MM.1S (cell line): ENCODE data around the gene PUS3.

Experiments used
- DNase-seq: peaks from one replicate; pipeline ENCODE4 v3.0.0-alpha.2; 2015
- H2AFZ ChIP-seq: fragments of 300-600 bp; sonication (generic); 2 replicates; pipeline ENCODE4 v1.6.0; 2016; ENCODE audit warnings: antibody characterized with exemption, low read length
- H3F3A ChIP-seq: fragments of 300-600 bp; sonication (generic); 2 replicates; pipeline ENCODE4 v1.6.1; 2016; ENCODE audit warnings: mild to moderate bottlenecking, antibody characterized with exemption, low read length, moderate library complexity, mixed read lengths; ENCODE audit not compliant: insufficient read depth
- H3K27ac ChIP-seq: fragments of 300-600 bp; sonication (generic); 2 replicates; pipeline ENCODE4 v1.5.1; 2016; ENCODE audit warnings: mild to moderate bottlenecking, low read length
- H3K27me3 ChIP-seq: fragments of 300-600 bp; sonication (generic); replicated peaks from 2 replicates; pipeline ENCODE4 v1.6.0; 2016; ENCODE audit warnings: low read length; ENCODE audit not compliant: insufficient read depth
- H3K36me3 ChIP-seq: fragments of 300-600 bp; sonication (generic); replicated peaks from 2 replicates; pipeline ENCODE4 v1.6.1; 2016; ENCODE audit warnings: mild to moderate bottlenecking, low read length, mixed read lengths; ENCODE audit not compliant: insufficient read depth
- H3K4me1 ChIP-seq: fragments of 300-600 bp; sonication (generic); 2 replicates; pipeline ENCODE4 v1.6.1; 2016; ENCODE audit warnings: low read length, mixed read lengths
- H3K4me2 ChIP-seq: fragments of 300-600 bp; sonication (generic); 2 replicates; pipeline ENCODE4 v1.6.0; 2016; ENCODE audit warnings: low read depth, low read length
- H3K4me3 ChIP-seq: fragments of 300-600 bp; sonication (generic); 2 replicates; pipeline ENCODE4 v1.5.1; 2016; ENCODE audit warnings: low read length, mixed read lengths
- H3K79me2 ChIP-seq: fragments of 300-600 bp; sonication (generic); 2 replicates; pipeline ENCODE4 v1.6.1; 2016; ENCODE audit warnings: mixed run types, low read length, mixed read lengths
- H3K9ac ChIP-seq: fragments of 300-600 bp; sonication (generic); 2 replicates; pipeline ENCODE4 v1.6.1; 2016; ENCODE audit warnings: low read length, mixed read lengths
- H3K9me2 ChIP-seq: fragments of 300-600 bp; sonication (generic); replicated peaks from 2 replicates; pipeline ENCODE4 v1.6.1; 2016; ENCODE audit warnings: mild to moderate bottlenecking, low read length, mixed read lengths; ENCODE audit not compliant: insufficient read depth
- H3K9me3 ChIP-seq: fragments of 300-600 bp; sonication (generic); replicated peaks from 2 replicates; pipeline ENCODE4 v1.6.1; 2016; ENCODE audit warnings: mild to moderate bottlenecking, low read length, mixed read lengths; ENCODE audit not compliant: insufficient read depth
- H4K20me1 ChIP-seq: fragments of 300-600 bp; sonication (generic); 2 replicates; pipeline ENCODE4 v1.6.1; 2016; ENCODE audit warnings: mild to moderate bottlenecking, low read length, moderate library complexity, mixed read lengths; ENCODE audit not compliant: insufficient read depth
- EZH2 ChIP-seq: fragments of 300-600 bp; sonication (generic); optimal IDR thresholded peaks from 2 replicates; pipeline ENCODE3; 2017; ENCODE audit warnings: low read depth, mild to moderate bottlenecking, antibody characterized with exemption, low read length, mixed read lengths
- EZH2phosphoT487 ChIP-seq: fragments of 300-600 bp; sonication (generic); IDR thresholded peaks from 2 replicates; pipeline ENCODE4 v1.6.1; 2018; ENCODE audit warnings: antibody characterized with exemption, low read length
- TF ChIP-seq, protein P1 (sequence below): fragments of 300-600 bp; sonication (generic); IDR thresholded peaks from 2 replicates; pipeline ENCODE4 v1.5.1; 2016; ENCODE audit warnings: antibody characterized with exemption, low read length, mixed read lengths

PUS3 gene

DNA sequence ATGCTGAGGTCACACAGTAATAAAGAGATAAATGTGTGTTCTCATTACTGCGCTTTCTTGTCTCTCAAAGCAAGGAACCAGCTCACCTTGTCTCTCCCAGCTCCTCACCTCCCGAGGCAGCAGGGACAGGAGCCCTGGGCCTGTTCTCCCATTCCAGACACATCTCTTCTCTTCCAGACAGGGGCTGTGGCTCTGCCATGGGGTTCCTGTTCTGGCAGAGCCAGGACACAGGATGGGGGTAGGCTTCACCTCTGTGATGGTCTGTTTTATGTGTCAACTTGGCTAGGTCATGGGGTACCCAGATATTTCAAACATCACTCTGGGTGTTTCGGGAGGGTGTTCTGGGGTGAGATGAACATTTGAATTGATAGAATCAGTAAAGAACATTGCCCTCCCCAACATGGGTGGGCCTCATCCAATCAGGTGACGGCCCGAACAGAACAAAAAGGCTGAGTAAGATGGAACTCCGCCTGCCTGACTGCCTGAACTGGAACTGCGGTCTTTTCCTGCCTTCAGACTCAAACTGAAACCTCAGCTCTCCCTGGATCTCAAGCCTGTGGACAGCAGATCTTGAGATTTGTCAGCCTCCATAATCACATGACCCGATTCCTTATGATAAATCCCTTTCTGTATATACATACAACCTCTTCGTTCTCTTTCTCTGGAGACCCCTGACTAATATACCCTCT lies 40.8 kb upstream of the PUS3 start:
- DNase-seq = no peak
- TF ChIP-seq EZH2phosphoT487 (no peak), EZH2 (no peak)
- TF ChIP-seq, protein P1, sequence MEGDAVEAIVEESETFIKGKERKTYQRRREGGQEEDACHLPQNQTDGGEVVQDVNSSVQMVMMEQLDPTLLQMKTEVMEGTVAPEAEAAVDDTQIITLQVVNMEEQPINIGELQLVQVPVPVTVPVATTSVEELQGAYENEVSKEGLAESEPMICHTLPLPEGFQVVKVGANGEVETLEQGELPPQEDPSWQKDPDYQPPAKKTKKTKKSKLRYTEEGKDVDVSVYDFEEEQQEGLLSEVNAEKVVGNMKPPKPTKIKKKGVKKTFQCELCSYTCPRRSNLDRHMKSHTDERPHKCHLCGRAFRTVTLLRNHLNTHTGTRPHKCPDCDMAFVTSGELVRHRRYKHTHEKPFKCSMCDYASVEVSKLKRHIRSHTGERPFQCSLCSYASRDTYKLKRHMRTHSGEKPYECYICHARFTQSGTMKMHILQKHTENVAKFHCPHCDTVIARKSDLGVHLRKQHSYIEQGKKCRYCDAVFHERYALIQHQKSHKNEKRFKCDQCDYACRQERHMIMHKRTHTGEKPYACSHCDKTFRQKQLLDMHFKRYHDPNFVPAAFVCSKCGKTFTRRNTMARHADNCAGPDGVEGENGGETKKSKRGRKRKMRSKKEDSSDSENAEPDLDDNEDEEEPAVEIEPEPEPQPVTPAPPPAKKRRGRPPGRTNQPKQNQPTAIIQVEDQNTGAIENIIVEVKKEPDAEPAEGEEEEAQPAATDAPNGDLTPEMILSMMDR = no peak

DNA sequence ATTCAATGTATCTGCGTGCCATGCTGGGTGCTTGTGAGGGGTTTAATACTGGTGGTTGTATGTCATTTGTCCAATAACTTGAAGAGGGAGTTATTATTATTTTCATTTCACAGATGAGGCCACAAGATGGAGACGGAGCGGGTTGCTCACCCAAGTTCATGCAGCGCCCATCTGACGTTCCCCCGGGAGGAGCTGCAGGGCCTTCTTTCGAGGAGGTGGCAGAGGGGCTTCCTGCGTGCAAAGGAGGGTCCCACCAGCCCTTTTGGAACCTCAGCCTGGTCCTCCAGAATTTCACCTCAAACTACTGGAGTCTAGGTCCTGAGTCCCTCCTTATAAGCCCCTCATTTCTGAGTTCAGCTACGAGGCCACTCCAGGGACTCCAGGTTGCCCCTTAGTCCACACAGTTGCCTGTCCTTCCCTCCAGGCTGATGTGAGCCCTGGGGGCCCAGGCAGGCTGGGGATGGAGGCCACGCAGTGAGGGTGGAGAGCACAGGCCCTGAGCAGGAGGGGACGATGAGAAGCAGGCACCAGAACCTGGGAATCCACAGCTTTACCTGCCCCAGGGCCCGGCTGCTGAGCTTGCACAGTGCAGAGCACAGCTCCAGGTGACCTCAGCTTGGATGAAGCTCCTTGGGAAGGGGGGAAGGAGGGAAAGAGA lies 39.9 kb upstream of the PUS3 start:
- Histone ChIP-seq H3K9me2 (no peaks in the 10 kb centered on the region), H3K4me2 (no peak overlapping the region), H3K27me3 (no peaks in the 10 kb centered on the region), H3K9ac (no peak overlapping the region), H3K36me3 (no peaks in the 10 kb centered on the region), H2AFZ (no peak overlapping the region), H3K27ac (no peak overlapping the region), H3F3A (no peaks in the 10 kb centered on the region), H3K79me2 (no peaks in the 10 kb centered on the region), H4K20me1 (no peaks in the 10 kb centered on the region), H3K4me1 (peaks cover 5% of the 10 kb centered on the region), H3K9me3 (no peaks in the 10 kb centered on the region), H3K4me3 (no peak overlapping the region)
- DNase-seq = no peak
- TF ChIP-seq, protein P1 = no peak

More for the DNA sequence above, 40.8 kb upstream of the PUS3 start:
- H3K79me2 ChIP-seq = no peaks in the 10 kb centered on the region
- no peak overlapping the region for H3K4me3 ChIP-seq
- H3K4me2 ChIP-seq = no peak overlapping the region
- H2AFZ ChIP-seq = no peak overlapping the region
- H3K9me2 ChIP-seq = no peaks in the 10 kb centered on the region
- H3K27me3 ChIP-seq = no peaks in the 10 kb centered on the region
- H3F3A ChIP-seq = no peaks in the 10 kb centered on the region
- H3K36me3 ChIP-seq = no peaks in the 10 kb centered on the region
- peaks cover 5% of the 10 kb centered on the region for H3K4me1 ChIP-seq
- H3K9ac ChIP-seq = no peak overlapping the region
- H3K27ac ChIP-seq = no peak overlapping the region
- H4K20me1 ChIP-seq = no peaks in the 10 kb centered on the region
- no peaks in the 10 kb centered on the region for H3K9me3 ChIP-seq

DNA sequence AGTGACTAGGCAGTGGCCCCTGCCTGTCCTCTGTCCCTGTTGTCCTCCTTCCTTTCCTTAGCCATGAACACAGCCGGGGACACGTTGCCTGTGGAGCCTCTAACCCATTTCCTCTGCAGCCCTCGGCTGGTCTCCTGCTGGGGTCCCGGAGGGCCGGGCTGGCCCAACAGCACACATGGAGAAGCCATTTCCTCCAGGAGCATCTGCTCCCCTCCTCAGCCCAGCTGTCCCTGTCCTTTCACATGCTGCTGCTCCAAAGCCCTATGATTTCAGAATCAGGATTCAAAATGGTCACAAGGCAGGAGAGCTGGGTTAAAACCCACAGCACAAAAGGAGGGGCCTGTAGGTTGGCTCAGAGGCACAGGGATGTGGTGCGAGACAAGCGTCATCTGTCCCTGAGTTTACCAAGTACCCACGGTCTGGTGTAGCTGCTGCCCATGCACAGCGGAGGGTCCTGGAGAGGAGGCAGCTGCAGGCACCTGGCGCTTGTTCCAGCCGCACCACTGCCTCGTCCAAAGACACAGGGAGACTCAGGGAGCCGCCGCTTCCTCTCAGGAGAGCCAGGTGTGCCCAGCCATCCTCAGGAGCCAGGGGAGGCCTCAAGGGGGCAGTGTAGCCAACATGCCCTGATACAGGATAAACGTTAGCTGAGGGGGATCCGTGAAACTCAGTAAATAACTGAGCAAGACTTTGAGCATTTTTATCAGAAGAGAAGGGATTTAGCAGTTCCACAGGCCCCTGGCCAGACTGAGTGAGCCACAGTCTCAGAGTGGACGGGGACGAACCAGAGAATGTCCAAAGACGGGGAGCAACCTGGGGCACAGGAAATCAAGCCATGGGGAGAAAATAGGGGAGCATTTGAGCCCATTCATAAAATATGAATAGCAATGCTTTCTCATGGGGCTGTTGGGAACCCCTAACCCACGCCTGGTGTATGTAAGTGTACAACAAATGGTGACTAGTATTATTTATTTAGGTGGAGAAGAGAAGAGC lies 38.9 kb upstream of the PUS3 start:
- no peaks in the 10 kb centered on the region for H4K20me1 ChIP-seq
- H3K9me3 ChIP-seq = no peaks in the 10 kb centered on the region
- no peak for TF ChIP-seq EZH2phosphoT487
- TF ChIP-seq, protein P1 = peak; percentile 90
- TF ChIP-seq EZH2 = no peak
- H2AFZ ChIP-seq = peak overlapping the region; percentile 60
- no peaks in the 10 kb centered on the region for H3K36me3 ChIP-seq
- peaks cover 5% of the 10 kb centered on the region for H3K4me1 ChIP-seq
- no peak overlapping the region for H3K27ac ChIP-seq
- H3K9ac ChIP-seq = peak overlapping the region; percentile 12; the same call in 1 of the 2 replicates
- DNase-seq = peak; percentile 59
- no peaks in the 10 kb centered on the region for H3F3A ChIP-seq
- no peak overlapping the region for H3K4me3 ChIP-seq
- peak overlapping the region; percentile 19 for H3K4me2 ChIP-seq
- no peaks in the 10 kb centered on the region for H3K9me2 ChIP-seq
- H3K79me2 ChIP-seq = no peaks in the 10 kb centered on the region
- no peaks in the 10 kb centered on the region for H3K27me3 ChIP-seq
